HS-27A (cell line): ENCODE measurements around the gene CCDC183.
"Not testable (repeated sequence)": the region's sequence is repeated elsewhere in the genome, so short reads cannot be mapped to it uniquely, and the experiment has no call there.

Source experiments
- DNase-seq: peaks from one replicate; pipeline ENCODE4 v3.0.0-alpha.2; 2012; ENCODE audit warnings: low read depth, missing footprints

CCDC183 gene

DNA sequence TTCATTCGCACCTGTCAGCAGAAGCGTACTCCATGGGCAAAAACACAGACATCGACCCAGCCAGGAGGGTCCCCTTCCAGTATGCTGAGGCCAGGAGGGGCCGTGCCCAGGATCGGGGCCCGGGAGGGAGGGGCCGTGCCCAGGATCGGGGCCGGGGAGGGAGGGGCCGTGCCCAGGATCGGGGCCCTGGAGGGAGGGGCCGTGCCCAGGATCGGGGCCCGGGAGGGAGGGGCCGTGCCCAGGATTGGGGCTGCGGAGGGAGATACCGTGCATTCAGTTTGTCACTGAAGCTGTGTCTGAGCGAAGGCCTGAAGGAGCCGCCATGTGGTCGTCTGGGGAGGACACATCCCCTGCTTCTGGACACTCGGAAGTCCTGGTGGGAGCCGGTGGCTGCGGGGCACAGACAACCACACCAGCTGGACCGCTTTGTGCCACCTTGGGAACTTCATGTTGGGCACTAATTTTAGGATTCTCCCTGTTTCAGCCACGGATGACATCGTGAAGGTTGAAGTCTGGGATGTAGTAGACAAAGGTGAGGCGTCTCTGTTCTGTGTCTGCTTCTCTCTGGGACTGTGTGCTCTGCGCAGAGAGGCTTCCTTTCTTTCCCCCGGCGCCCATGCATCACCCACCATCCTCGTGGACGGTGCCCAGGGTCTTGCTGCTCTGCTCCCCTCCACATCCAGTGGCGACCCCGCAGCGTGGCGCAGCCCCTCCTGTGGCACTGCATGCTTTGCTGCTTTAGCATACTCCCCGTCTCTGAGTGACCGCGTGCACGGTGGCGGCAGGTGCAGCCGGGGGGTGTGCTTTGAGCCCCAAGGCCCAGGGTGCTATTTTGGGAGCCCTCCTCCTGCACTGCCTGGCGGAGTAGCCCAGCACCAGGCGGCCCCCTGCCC is 29.4 kb downstream of the CCDC183 start:
- DNase-seq, result no peak

GRCh38 chr9:136826188-136826541 is 30.0 kb downstream of the CCDC183 start:
- DNase-seq, result no peak

GRCh38 chr9:136826703-136827582 is 30.8 kb downstream of the CCDC183 start:
- no peak for DNase-seq

- no peak for DNase-seq
Observed at GRCh38 chr9:136827794-136828473, 31.8 kb downstream of the CCDC183 start.

GRCh38 chr9:136828474-136829140 is 32.5 kb downstream of the CCDC183 start:
- DNase-seq, result no peak

GRCh38 chr9:136829412-136829811 is 33.3 kb downstream of the CCDC183 start:
- no peak for DNase-seq

GRCh38 chr9:136829981-136830885 is 34.1 kb downstream of the CCDC183 start:
- no peak for DNase-seq

DNA sequence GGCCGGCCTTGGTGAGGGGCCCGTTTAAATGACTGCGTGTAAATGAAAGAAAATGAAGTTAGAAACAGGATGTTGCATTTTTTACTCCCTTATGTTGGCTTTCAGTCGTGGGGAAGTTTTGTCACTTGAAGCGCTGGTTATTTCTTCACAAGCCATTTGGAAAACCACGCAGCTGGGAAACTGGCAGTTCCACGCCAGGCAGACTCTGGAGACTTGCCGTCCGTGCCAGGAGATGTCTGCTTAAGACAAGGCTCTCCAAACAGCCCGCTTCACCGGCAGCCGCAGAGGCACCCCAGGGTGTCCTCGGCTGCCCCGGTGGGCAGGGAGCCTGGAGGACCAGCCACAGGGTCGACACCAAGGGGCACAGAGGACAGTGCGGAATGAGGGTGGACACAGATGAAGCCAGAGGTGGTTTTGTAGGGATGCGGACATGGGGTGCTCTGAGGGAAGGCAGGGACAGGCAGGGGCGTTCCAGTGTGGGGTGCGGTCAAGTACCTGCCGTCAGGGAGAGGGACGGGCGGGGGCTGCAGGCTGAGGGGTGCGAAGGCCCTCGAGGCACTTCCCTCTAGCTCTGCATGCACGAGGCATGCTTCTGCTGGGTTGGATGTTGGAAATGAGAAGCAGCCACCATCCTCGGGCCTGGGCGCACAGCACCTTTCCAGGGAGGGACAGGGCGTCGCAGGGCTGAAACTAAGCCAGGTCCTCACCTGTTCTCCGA is 35.0 kb downstream of the CCDC183 start:
- DNase-seq, result no peak

DNA sequence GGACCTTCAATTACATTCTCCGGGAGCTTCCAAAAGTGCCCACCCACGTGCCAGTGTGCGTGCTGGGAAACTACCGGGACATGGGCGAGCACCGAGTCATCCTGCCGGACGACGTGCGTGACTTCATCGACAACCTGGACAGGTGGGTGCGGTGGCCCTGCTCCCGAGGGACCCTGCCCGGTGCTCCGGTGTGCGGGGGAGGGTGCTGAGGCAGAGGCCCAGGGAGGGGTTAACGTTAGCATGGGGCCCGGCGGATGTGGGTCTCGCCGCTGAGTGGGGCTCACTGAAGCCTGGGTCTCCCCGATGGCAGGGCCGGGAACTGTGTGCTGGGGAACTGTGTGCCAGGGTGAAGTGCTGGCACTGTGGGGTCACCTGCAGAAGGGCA is 35.6 kb downstream of the CCDC183 start:
- no peak for DNase-seq

DNA sequence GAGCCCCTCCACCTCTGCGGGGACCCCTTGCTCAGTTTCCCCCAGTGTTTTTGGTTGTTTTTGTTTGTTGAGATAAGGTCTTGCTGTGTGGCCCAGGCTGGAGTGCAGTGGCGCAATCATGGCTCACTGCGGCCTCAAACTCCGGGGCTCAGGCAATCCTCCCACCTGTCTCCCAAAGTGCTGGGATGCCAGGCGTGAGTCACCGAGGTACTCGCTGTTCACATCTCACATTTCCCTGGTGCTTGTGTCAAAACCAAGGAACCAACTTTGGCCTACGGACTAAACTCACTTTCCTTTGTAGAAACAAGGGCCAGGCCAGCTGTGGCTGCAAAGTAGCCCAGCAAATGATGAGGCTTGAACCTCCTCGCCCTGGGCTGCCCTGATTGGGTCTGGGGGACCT is 36.4 kb downstream of the CCDC183 start:
- no peak for DNase-seq

DNA sequence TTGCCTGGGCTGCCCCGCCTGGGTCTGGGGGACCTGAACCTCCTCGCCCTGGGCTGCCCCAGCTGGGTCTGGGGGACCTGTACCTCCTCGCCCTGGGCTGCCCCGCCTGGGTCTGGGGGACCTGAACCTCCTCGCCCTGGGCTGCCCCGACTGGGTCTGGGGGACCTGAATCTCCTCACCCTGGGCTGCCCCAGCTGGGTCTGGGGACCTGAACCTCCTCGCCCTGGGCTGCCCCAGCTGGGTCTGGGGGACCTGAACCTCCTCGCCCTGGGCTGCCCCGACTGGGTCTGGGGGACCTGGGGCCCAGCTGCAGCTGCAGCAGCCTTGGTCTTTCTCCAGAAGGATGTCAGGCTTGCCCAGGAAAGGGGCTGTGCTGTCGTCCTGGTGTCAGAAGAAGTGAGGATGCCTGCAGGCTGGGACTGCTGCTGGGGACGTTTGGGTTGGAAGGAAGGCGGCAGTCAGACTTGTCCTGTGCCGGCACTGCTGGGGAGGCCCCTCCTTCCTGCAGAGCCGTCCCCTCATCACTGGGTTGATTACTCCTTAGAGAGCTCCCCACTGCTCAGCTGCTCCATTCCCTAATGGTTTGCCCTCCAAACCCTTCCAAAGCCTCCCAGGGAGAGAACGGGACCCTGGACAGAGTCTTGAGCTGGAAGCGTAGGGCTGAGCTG is 37.4 kb downstream of the CCDC183 start:
- DNase-seq, result not testable (repeated sequence)

DNA sequence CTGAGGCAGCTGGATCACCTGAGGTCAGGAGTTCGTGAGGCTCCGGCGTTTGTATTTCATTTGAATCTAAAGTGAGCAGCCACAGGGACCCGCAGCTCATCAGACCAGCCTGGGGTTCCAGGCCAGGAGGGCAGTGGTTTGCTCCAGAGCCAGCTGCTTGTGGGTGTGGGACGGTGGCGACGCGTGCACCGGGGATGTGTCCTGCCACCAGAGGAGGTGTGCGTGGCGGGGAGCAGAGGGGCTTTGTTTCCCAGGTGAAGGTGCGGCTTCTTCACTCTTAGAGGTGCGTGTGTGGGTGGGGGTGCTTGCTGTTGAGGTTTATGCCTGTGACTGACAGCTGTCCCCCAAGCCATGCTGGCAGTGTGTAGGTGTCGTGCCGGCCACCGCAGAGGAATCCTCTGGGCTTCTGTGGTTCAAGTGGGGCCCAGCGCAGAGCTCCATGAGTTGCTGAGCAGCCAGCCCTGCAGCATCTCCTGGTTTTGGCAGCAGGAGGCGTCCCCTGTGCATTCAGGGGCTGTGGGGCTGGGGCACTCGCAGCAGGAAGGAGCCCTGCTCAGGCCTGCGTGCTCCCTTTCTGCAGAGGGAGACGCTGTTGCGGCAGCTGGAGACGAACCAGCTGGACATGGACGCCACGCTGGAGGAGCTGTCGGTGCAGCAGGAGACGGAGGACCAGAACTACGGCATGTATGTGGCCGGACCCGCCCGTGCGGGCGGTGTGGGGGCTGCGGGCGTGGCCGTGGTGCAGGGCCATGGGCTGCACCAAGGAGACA is 39.2 kb downstream of the CCDC183 start:
- no peak for DNase-seq

- DNase-seq, result no peak
Observed at GRCh38 chr9:136835932-136836904, 40.1 kb downstream of the CCDC183 start.

DNA sequence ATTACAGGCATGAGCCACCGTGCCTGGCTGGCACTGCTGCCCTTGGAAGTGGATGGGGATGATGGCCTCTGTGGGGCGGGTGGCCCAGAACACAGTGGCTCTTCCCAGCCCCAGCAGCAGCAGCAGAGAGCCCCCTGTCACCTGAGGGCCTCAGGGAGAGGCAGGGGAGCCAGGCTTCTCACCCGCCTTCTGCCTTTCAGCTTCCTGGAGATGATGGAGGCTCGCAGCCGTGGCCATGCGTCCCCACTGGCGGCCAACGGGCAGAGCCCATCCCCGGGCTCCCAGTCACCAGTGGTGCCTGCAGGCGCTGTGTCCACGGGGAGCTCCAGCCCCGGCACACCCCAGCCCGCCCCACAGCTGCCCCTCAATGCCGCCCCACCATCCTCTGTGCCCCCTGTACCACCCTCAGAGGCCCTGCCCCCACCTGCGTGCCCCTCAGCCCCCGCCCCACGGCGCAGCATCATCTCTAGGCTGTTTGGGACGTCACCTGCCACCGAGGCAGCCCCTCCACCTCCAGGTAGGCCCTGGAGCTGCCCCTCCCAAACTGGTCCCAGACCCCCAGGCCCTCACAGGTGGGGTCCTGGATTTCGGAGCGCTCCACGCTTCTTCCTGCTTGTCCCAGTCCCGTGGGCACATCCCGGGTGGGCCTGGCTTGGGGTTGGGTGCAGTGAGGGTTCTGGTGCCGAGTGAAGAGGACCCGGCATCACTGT is 41.2 kb downstream of the CCDC183 start:
- no peak for DNase-seq

DNA sequence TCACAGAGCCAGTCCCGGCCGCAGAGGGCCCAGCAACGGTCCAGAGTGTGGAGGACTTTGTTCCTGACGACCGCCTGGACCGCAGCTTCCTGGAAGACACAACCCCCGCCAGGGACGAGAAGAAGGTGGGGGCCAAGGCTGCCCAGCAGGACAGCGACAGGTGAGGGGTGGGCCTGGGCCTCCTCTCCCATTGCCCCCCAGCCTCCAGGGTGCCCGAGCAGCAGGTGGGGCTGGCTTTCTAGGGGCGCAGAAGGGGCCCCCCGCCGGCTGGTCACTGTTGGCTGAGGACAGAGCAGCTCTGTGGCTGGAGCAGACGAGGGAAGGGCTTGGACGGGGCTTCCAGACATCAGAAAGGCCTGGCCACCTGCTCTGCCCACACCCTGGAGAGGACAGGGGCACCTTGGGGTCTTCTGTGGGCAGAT is 41.7 kb downstream of the CCDC183 start:
- not testable (repeated sequence) for DNase-seq

DNA sequence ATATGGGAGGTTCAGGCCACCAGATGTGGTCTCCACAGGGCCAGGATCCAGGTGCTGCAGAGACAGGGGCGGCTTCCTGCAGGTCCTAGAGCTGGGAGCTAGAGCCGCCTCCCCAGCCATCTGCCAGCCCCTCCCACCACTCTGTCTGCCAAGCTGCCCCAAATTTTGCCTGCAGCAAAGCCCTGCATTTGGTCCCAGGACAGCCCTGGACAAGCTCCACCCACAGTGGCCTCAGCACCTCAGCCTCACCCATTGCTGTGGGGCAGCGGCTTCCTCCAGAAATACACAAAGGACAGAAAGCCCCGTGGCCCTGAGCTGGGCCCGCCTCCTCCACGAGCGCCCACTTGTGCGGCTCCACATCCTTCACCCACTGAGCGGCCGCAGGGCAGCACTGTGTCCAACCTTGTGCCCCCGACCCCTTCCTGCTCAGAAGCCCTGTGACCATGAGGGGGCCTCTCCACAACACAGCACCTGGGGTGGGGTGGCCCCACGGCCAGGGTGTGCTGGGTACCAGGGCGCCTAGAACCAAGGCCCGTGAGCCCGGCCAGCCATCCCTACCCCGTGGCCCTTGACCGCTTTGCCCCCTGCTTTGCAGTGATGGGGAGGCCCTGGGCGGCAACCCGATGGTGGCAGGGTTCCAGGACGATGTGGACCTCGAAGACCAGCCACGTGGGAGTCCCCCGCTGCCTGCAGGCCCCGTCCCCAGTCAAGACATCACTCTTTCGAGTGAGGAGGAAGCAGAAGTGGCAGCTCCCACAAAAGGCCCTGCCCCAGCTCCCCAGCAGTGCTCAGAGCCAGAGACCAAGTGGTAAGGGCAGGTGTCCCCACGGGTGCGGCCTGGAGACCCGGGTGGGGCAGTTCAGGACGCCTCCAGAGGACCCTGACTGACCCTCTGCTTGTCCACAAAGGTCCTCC is 42.4 kb downstream of the CCDC183 start:
- no peak for DNase-seq
